NCI-H1105 treated with DMSO at 0.1 percent for 48 hours (cell line): ENCODE measurements around the gene AK9.
"Not testable (repeated sequence)": the region's sequence is repeated elsewhere in the genome, so short reads cannot be mapped to it uniquely, and the experiment has no call there.

Source experiments
- DNase-seq: peaks from one replicate; lab custom pipeline; 2025; lab: John Stamatoyannopoulos, UW

The AK9 gene

GRCh38 chr6:109478841-109479624 lies 212.0 kb downstream of the AK9 start:
- DNase-seq, result no peak

- DNase-seq, result no peak
These were observed 212.7 kb downstream of the AK9 start for GRCh38 chr6:109478222-109478805.

GRCh38 chr6:109477725-109478124 lies 213.3 kb downstream of the AK9 start:
- no peak for DNase-seq

GRCh38 chr6:109477184-109477583 lies 213.8 kb downstream of the AK9 start:
- DNase-seq, result no peak

- no peak for DNase-seq
These were observed 215.4 kb downstream of the AK9 start for GRCh38 chr6:109475625-109476024.

- DNase-seq, result no peak
These were observed 216.0 kb downstream of the AK9 start for GRCh38 chr6:109474995-109475394.

GRCh38 chr6:109473120-109473519 lies 217.9 kb downstream of the AK9 start:
- DNase-seq, result no peak

- no peak for DNase-seq
These were observed 218.6 kb downstream of the AK9 start for GRCh38 chr6:109472132-109472995.

GRCh38 chr6:109471105-109471810 lies 219.7 kb downstream of the AK9 start:
- DNase-seq, result no peak

- no peak for DNase-seq
These were observed 221.3 kb downstream of the AK9 start for GRCh38 chr6:109469591-109470189.

- DNase-seq, result no peak
These were observed 223.3 kb downstream of the AK9 start for GRCh38 chr6:109467696-109468095.

GRCh38 chr6:109466212-109466923 lies 224.6 kb downstream of the AK9 start:
- no peak for DNase-seq

GRCh38 chr6:109465772-109466171 lies 225.2 kb downstream of the AK9 start:
- DNase-seq, result peak; percentile 54

GRCh38 chr6:109461733-109462526 lies 229.1 kb downstream of the AK9 start:
- no peak for DNase-seq

GRCh38 chr6:109461205-109461604 lies 229.8 kb downstream of the AK9 start:
- DNase-seq, result not testable (repeated sequence)

GRCh38 chr6:109460161-109460829 lies 230.7 kb downstream of the AK9 start:
- DNase-seq, result no peak

- no peak for DNase-seq
These were observed 232.0 kb downstream of the AK9 start for GRCh38 chr6:109458774-109459531.

- DNase-seq, result no peak
These were observed 233.4 kb downstream of the AK9 start for GRCh38 chr6:109457562-109457996.
